ENCODE measurements around the gene PLXND1.
"Not testable (repeated sequence)": the region's sequence is repeated elsewhere in the genome, so short reads cannot be mapped to it uniquely, and the experiment has no call there.

The PLXND1 gene, protein sequence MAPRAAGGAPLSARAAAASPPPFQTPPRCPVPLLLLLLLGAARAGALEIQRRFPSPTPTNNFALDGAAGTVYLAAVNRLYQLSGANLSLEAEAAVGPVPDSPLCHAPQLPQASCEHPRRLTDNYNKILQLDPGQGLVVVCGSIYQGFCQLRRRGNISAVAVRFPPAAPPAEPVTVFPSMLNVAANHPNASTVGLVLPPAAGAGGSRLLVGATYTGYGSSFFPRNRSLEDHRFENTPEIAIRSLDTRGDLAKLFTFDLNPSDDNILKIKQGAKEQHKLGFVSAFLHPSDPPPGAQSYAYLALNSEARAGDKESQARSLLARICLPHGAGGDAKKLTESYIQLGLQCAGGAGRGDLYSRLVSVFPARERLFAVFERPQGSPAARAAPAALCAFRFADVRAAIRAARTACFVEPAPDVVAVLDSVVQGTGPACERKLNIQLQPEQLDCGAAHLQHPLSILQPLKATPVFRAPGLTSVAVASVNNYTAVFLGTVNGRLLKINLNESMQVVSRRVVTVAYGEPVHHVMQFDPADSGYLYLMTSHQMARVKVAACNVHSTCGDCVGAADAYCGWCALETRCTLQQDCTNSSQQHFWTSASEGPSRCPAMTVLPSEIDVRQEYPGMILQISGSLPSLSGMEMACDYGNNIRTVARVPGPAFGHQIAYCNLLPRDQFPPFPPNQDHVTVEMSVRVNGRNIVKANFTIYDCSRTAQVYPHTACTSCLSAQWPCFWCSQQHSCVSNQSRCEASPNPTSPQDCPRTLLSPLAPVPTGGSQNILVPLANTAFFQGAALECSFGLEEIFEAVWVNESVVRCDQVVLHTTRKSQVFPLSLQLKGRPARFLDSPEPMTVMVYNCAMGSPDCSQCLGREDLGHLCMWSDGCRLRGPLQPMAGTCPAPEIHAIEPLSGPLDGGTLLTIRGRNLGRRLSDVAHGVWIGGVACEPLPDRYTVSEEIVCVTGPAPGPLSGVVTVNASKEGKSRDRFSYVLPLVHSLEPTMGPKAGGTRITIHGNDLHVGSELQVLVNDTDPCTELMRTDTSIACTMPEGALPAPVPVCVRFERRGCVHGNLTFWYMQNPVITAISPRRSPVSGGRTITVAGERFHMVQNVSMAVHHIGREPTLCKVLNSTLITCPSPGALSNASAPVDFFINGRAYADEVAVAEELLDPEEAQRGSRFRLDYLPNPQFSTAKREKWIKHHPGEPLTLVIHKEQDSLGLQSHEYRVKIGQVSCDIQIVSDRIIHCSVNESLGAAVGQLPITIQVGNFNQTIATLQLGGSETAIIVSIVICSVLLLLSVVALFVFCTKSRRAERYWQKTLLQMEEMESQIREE (N-terminal part only)

DNA sequence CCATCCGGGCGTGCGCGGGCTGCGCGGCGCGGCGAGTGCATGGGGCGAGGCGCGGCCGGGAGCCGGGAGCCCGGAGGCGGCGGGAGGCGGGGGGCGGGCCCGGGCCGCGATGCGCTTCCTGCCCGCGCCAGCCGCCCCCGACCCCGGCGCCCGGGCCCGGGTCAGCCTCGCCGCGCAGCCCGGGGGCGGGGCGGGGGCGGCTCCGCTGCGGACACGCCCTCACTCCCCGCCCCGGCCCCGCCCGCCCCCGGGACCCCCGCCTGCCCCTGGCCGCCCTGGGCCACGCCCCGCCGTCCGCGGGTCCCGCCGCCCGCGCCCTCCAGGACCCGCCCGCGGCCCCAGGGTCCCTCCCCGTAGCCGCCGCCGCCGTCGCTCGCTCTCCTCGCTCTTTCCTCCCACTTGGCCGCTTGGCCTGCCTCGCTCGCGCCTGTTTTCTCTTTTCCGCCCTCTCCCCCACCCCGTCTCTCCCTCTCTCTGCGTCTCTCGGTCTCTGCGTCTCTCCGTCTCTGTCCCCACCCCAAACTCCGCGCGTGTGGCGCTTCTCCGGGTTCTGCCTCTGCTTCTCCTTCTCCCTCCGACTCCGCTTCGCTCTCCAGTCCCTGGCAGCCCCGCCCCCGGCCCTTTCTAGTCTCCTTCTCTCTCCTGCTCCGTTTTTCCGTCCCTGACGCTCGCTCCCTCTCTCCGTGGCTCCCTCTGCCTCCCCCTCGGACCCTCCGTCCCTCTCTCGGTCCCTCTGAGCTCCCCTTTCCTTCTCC is at the start of gene PLXND1:
Gene PLXND1 (minus strand): TSS at position 41 of the 755 bp plus-strand sequence. CDS start 37 bp downstream, at position 4.
- DNase-seq, result no peak

DNA sequence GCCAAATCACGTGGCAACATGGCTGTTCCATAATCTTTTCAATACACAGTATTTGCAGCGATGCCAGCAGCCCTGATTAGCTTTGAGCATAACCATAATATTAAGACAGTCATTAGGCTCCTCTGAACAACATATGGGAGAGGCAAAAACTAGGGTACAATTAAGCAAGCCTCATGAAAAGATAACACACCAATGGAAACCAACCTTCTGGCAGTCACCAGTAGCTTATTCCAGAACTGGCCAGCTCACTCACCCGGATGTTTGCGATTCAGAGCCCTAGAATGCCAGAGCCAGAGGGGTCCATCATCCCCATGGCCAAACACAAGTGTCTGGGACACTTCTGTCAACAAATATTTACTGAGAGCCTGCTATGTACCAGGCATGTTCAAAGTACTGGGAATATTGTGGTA is 48.8 kb upstream of the PLXND1 start:
- DNase-seq, result no peak

- no peak for DNase-seq
Observed at GRCh38 chr3:129654131-129654530, 47.7 kb upstream of the PLXND1 start.

DNA sequence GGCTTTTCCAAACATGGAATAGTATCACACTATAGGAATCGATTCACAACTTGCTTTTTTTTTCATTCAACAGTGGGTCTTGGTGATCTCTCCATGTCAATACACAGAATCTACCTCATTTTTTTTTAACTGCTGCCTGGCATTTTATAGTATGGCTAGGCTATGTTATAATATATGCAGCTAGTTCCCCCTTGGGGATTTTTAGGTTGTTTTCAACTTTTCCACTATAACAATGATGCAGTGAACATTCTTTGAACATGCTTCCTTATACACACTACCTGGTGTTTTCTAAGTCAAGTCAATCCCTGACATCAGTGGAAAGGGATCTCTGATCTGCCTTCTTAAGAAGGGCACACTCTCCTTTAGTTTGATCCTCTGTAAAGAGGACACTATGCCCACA is 46.5 kb upstream of the PLXND1 start:
- DNase-seq, result no peak

DNA sequence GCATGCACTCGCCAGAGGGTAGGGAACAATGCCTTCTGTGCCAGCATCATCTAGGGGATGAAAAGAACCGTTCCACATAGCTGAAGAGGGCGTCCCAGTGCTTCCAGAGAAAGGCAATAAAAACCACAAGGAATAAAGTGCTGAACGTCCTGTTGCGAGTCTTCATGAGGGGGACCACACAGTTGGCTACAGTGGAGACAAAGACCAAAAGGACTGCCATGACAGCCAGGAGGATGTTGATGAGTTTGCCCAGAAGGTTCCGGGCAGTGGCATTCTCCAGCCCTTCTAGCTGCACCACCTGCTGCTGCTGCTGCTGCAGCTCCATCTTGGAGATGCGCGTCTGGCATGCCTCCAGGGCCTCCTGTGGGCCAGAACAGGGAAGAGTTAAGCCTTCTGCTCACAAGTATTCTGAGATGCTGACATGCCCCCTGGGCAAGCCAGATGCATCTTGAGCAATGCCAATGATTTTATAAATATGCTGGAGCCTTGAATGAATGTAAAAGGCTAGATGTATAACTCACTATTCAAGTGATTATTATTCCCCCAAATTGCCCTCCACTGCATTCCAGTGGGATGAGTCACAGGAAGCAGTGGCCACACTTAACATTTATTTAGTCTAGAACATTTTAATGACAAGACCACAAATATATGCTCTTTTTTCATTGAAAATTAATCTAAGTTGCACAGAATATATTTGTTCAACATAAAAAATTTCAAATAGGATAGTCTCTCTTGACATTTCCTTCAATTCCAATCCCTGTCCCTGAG is 45.1 kb upstream of the PLXND1 start:
- DNase-seq, result no peak

DNA sequence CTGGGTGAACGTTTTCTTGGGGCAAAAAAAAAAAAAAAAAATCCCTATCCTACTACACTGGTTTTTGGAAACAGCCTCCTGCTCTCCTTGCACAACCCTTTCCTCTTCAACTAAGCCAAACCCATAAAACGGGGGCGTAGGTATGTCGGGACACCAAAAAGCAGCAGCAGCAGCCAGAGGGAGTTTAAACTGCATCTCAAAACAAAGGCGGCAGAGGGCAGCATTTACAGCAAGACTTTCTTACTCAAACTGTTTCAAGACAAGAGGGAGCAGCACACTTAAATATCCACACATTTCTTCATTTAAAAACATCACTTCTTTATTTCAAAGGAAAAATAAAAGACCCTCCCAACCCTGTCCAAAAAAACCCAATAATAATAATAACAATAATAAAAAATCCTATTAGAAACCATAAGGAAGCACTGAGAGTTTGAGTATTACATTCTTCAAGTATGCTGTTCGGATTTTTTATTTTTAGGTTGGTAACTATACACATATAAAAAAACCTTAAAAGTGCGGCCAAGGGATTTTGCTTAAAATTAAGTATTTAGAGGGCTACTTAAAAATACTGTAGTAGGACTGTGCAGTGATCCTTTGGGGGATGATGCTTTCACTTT is 43.9 kb upstream of the PLXND1 start:
- DNase-seq, result no peak

DNA sequence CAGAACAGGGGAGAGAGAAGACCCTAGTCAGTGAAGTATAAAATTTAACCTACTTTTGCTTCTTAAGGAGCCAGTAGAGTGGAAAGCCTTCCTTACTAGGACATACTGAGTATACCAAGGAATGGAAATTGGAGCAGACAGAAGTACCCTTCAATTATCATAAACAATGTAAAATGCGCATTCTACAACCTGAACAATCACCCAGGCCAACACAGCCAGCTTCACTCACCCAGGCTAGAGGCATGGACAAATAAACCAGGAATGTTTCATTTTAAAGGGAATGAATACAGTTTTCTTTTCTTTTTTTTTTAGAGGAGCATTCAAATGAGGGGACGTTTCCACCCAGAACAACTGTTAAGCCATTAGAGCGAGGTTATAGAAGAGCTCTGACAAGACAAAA is 41.9 kb upstream of the PLXND1 start:
- no peak for DNase-seq

GRCh38 chr3:129645286-129645685 is 38.8 kb upstream of the PLXND1 start:
- no peak for DNase-seq

GRCh38 chr3:129644836-129645235 is 38.4 kb upstream of the PLXND1 start:
- no peak for DNase-seq

GRCh38 chr3:129641567-129642260 is 35.2 kb upstream of the PLXND1 start:
- DNase-seq, result not testable (repeated sequence)

- not testable (repeated sequence) for DNase-seq
Observed at GRCh38 chr3:129640985-129641384, 34.5 kb upstream of the PLXND1 start.

DNA sequence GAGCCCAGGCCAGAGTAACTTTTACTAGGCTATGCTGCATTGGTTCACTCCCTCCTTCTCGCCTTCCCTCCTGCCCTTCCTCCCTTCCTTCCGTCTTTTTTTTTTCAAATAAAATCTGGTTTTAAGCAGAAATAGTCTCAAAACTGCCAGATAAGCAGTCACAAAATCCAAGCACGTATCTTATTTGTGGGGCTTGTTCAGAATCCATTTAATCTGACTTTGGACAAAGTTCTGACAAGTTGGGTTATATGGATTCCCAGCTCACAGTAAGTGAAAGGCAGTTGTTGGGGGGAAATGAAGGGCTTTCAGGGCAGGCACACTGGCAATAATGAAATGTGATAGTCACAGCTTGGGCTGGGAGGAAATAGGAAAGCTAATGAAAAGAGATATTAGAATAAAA is 32.0 kb upstream of the PLXND1 start:
- DNase-seq, result no peak

- no peak for DNase-seq
Observed at GRCh38 chr3:129636082-129636481, 29.6 kb upstream of the PLXND1 start.

- no peak for DNase-seq
Observed at GRCh38 chr3:129635656-129636055, 29.2 kb upstream of the PLXND1 start.

- no peak for DNase-seq
Observed at GRCh38 chr3:129633751-129634481, 27.4 kb upstream of the PLXND1 start.

DNA sequence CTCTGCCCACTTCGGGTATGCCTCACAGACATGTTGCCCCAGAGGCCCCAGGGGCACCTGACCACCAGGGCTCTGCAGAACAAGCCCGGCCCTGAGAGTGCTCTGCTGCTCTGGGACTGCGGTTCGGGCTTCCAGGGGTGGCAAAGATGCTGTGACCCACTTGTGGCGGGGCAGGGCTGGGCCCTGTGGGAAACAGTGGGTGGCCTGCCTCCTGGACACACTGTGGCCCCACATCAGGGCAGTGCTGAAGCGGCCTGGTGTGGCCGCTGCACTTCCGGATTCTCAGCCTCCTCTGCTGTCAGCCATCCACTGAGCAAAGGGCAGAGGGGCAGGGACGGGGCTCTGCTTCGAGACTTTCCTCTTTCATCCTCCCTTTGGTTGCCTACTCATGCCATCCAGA is 26.5 kb upstream of the PLXND1 start:
- no peak for DNase-seq

DNA sequence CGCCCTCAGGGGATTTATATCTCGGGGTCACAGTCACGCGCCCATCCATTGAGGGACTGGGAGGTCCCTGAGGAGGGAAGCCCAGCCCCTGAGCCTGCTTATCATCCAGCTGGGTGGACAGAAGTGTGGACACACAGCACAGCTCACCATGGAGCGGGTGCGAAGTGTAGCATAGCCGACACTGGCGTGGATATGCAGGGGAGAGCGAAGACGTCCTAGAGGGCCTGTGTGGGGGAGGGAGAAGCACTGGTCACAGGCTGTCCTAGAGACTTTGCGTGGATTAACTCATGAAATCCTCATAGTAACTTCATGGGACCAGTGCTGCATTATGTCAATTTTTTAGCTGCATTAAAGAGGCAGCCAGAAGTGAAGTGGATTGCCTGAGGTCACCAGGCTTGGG is 26.1 kb upstream of the PLXND1 start:
- no peak for DNase-seq

DNA sequence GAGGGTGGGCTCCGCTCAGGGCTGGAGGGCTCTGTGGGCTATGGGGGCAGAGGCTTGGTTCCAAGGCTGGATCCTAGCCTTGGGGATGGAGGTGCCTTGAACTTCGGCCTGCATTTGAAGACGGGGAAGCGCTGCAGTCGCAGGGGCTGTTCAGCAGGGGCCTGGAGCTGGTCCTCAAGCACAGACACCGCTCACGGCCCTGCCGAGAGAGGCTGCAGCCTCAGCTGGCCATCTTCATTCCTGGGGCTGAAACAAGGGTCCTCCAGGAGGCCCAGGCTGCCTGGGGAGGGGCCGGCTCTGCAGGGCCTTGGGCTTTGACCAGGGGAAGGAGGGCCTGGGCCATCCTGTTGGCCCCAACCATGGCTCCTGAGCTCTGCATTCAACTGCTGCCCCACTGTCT is 25.6 kb upstream of the PLXND1 start:
- DNase-seq, result no peak

DNA sequence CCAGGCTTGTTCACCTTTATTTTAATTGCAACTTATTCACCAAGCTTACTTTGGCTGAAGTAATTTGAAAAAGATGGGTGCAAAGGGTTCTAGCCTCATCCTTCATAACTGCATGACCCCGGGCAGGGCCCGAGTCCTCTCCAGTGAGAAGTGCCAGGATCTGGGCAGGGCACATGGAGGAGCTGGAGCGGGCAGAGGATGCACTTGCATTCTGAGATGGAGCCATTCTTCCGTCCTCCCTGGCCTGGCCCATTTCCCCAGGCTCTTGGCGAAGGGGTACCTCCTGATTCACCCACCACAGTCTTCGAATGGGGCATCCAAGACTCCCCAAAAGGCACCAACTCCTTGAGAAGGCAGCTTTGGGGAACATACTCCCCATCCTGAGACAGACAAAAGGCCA is 22.5 kb upstream of the PLXND1 start:
- no peak for DNase-seq

- DNase-seq, result no peak
Observed at GRCh38 chr3:129628169-129628522, 21.7 kb upstream of the PLXND1 start.

Data from NCI-H2029 (cell line).